CD4-positive, alpha-beta T cell (primary cell): ENCODE data around the gene B4GALNT1. TPM values are rescaled to one million over a fixed set of nuclear protein-coding genes. Genes with fewer than 3 reads are reported as not detected.
"Not testable (repeated sequence)": the region's sequence is repeated elsewhere in the genome, so short reads cannot be mapped to it uniquely, and the experiment has no call there.

Experiments used
- ATAC-seq: fragments of 200-7000 bp; cut with Tn5 transposase; one replicate; pipeline ENCODE4 v1.10.0; 2022; ENCODE audit warnings: mild to moderate bottlenecking; ENCODE audit not compliant: poor library complexity
- CTCF ChIA-PET: fragments of 350-600 bp; sonication (Branson Sonifier 250); formaldehyde crosslinking; loops from one replicate; lab custom pipeline; 2021; ENCODE audit warnings: antibody characterized with exemption, inconsistent platforms; lab: Charles Lee
- POLR2A ChIA-PET: fragments of 350-600 bp; sonication (Branson Sonifier 250); formaldehyde crosslinking; loops from one replicate; lab custom pipeline; 2021; ENCODE audit warnings: antibody characterized with exemption, inconsistent platforms; lab: Charles Lee
- DNase-seq, 14 experiments: peaks; one replicate each; pipeline ENCODE4 v3.0.0-alpha.2; 2013 to 2020; ENCODE audit warnings: mixed read lengths in 2 of 14
- H3K27ac ChIP-seq, 2 donors: one replicate each; pipeline versions ENCODE4 v1.5.1 to v1.7.0; 2013; ENCODE audit warnings: low read length in 2 of 2, low read depth in 1 of 2, mild to moderate bottlenecking in 1 of 2
- H3K27me3 ChIP-seq, 2 experiments: 1 replicate in 1 of 2; 2 replicates in 1 of 2; pipeline versions ENCODE4 v1.6.1 to v1.7.0; 2013; ENCODE audit warnings: low read length in 2 of 2, control low read depth in 1 of 2, mild to moderate bottlenecking in 1 of 2, moderate library complexity in 1 of 2; ENCODE audit not compliant: insufficient read depth in 2 of 2, control insufficient read depth in 1 of 2
- H3K36me3 ChIP-seq: one replicate; pipeline ENCODE4 v1.6.1; 2013; ENCODE audit warnings: low read length, control low read depth; ENCODE audit not compliant: insufficient read depth
- H3K4me1 ChIP-seq: one replicate; pipeline ENCODE4 v1.6.1; 2013; ENCODE audit warnings: low read length, control low read depth; ENCODE audit not compliant: insufficient read depth
- H3K4me3 ChIP-seq: one replicate; pipeline ENCODE4 v1.5.1; 2013; ENCODE audit warnings: mild to moderate bottlenecking, low read length, moderate library complexity
- H3K9me3 ChIP-seq, 2 experiments: 1 replicate in 1 of 2; 2 replicates in 1 of 2; pipeline versions ENCODE4 v1.6.1 to v1.7.0; 2013; ENCODE audit warnings: low read length in 2 of 2, mild to moderate bottlenecking in 2 of 2, control low read depth in 1 of 2, moderate library complexity in 1 of 2; ENCODE audit not compliant: control insufficient read depth in 1 of 2, insufficient read depth in 1 of 2
- H3K27ac Mint-ChIP-seq: one replicate; pipeline ENCODE4 v1.8.0; 2020; ENCODE audit warnings: mixed read lengths
- H3K27me3 Mint-ChIP-seq: one replicate; pipeline ENCODE4 v1.8.0; 2021; ENCODE audit warnings: mixed read lengths
- H3K36me3 Mint-ChIP-seq: one replicate; pipeline ENCODE4 v1.8.0; 2021; ENCODE audit warnings: low read depth, mixed read lengths
- H3K4me1 Mint-ChIP-seq: one replicate; pipeline ENCODE4 v1.8.0; 2021; ENCODE audit warnings: low read depth, mixed read lengths
- H3K4me3 Mint-ChIP-seq: one replicate; pipeline ENCODE4 v1.8.0; 2020; ENCODE audit warnings: mild to moderate bottlenecking, mixed read lengths
- H3K9me3 Mint-ChIP-seq: one replicate; pipeline ENCODE4 v1.8.0; 2020; ENCODE audit warnings: mixed read lengths
- CTCF ChIP-seq: fragments of 200-600 bp; IDR thresholded peaks from one replicate; pipeline ENCODE4 v1.8.0; 2022; ENCODE audit warnings: antibody characterized with exemption, mild to moderate bottlenecking
- intact Hi-C, 2 experiments: fragments of 100-400 bp; cut with DNase I in 1 of 2; cut with micrococcal nuclease in 1 of 2; formaldehyde crosslinking; loops; one replicate each; pipeline versions ENCODE4 v1.15.1 to v1.9.0; 2023 to 2025; cut with DNase I, micrococcal nuclease
- total RNA-seq, 174 experiments: library from RNA in 2 of 174; stranded (reverse) in 2 of 174; gene quantifications; one replicate each; pipeline ENCODE4 v1.2.3 and lab custom pipeline; 2021 to 2026

B4GALNT1 gene
- total RNA-seq, 2 experiments from 2014 or later: not detected

- ATAC-seq (peak; percentile 60), DNase-seq (peak in 4 of 14 experiments; percentile 19 to 67 (median 50))
- Mint-ChIP-seq H3K9me3 (no peaks in the 10 kb centered on the region), H3K27ac (no peak overlapping the region), H3K27me3 (peaks cover 99% of the 10 kb centered on the region), H3K4me3 (peak overlapping the region; percentile 65), H3K36me3 (no peaks in the 10 kb centered on the region), H3K4me1 (peaks cover 33% of the 10 kb centered on the region)
- Histone ChIP-seq H3K4me3 (no peak overlapping the region), H3K27me3 (peaks cover 72 to 78% of the 10 kb centered on the region in 2 experiments), H3K36me3 (no peaks in the 10 kb centered on the region), H3K4me1 (peaks cover 33% of the 10 kb centered on the region), H3K27ac (no peak overlapping the region), H3K9me3 (peaks cover 0 to 12% of the 10 kb centered on the region in 2 experiments)
- no peak for TF ChIP-seq CTCF
- CTCF ChIA-PET: interaction anchor here (1.2 to 3.6 kb wide), 4 partner anchors 12 to 37 kb away, joined by 3 to 36 read pairs (median 7); partner anchors contain the start of gene B4GALNT1
- intact Hi-C loops: loop anchor here in 1 of 2 experiments (2.0 kb wide), 1 partner anchor 161 kb away; the partner anchor contains the start of gene GLI1
- POLR2A ChIA-PET: interaction anchor here (1.1 to 1.8 kb wide), 3 partner anchors 36 to 161 kb away, joined by 3 to 7 read pairs (median 3); partner anchors contain the start of genes DCTN2 and GLI1
These were observed 13.4 kb downstream of the B4GALNT1 start for GRCh38 chr12:57619434-57620244.

- peaks cover 99% of the 10 kb centered on the region for H3K27me3 Mint-ChIP-seq
- ChIA-PET CTCF (interaction anchor here (1.2 to 3.6 kb wide), 3 partner anchors 11 to 36 kb away, joined by 3 to 36 read pairs (median 6); no protein-coding TSS in a partner anchor), POLR2A (interaction anchor here (1.1 to 1.3 kb wide), 2 partner anchors 72 to 160 kb away, joined by 3 read pairs; partner anchors contain the start of genes DCTN2 and GLI1)
- H3K4me3 Mint-ChIP-seq: peak overlapping the region; percentile 65
- DNase-seq (no peak), ATAC-seq (no peak)
- Histone ChIP-seq H3K27ac (no peak overlapping the region), H3K4me1 (peaks cover 33% of the 10 kb centered on the region), H3K9me3 (peaks cover 0 to 12% of the 10 kb centered on the region in 2 experiments), H3K36me3 (no peaks in the 10 kb centered on the region), H3K27me3 (peaks cover 69 to 76% of the 10 kb centered on the region in 2 experiments), H3K4me3 (no peak overlapping the region)
- TF ChIP-seq CTCF: no peak
- H3K4me1 Mint-ChIP-seq: peaks cover 33% of the 10 kb centered on the region
- H3K9me3 Mint-ChIP-seq: no peaks in the 10 kb centered on the region
- no peaks in the 10 kb centered on the region for H3K36me3 Mint-ChIP-seq
- H3K27ac Mint-ChIP-seq: no peak overlapping the region
- intact Hi-C loops: no loop called here
These were observed 14.0 kb downstream of the B4GALNT1 start for GRCh38 chr12:57618966-57619433.

- H3K36me3 Mint-ChIP-seq, H3K4me3 Mint-ChIP-seq, POLR2A ChIA-PET, H3K4me3 ChIP-seq, H3K9me3 Mint-ChIP-seq, DNase-seq, intact Hi-C loops, H3K36me3 ChIP-seq, H3K27ac Mint-ChIP-seq, H3K27ac ChIP-seq, ATAC-seq: not testable (repeated sequence)
- Histone ChIP-seq H3K4me1 (peaks cover 33% of the 10 kb centered on the region), H3K9me3 (peaks cover 0 to 12% of the 10 kb centered on the region in 2 experiments), H3K27me3 (peaks cover 64 to 75% of the 10 kb centered on the region in 2 experiments)
- H3K4me1 Mint-ChIP-seq: peaks cover 33% of the 10 kb centered on the region
- CTCF ChIA-PET: interaction anchor here (3.6 kb wide), 1 partner anchor 36 kb away, joined by 36 read pairs; no protein-coding TSS in a partner anchor
- H3K27me3 Mint-ChIP-seq: peaks cover 99% of the 10 kb centered on the region
These were observed 14.6 kb downstream of the B4GALNT1 start for GRCh38 chr12:57618431-57618830.
